GM18873 (cell line): ENCODE data around the gene POFUT2.

Experiments used
- ATAC-seq: cut with Tn5 transposase; IDR thresholded peaks from one replicate; pipeline ENCODE4 v1.9.1; 2021; ENCODE audit warnings: mild to moderate bottlenecking, moderate library complexity, moderate number of reproducible peaks; ENCODE audit not compliant: unreplicated experiment, low FRiP score

The POFUT2 gene

DNA sequence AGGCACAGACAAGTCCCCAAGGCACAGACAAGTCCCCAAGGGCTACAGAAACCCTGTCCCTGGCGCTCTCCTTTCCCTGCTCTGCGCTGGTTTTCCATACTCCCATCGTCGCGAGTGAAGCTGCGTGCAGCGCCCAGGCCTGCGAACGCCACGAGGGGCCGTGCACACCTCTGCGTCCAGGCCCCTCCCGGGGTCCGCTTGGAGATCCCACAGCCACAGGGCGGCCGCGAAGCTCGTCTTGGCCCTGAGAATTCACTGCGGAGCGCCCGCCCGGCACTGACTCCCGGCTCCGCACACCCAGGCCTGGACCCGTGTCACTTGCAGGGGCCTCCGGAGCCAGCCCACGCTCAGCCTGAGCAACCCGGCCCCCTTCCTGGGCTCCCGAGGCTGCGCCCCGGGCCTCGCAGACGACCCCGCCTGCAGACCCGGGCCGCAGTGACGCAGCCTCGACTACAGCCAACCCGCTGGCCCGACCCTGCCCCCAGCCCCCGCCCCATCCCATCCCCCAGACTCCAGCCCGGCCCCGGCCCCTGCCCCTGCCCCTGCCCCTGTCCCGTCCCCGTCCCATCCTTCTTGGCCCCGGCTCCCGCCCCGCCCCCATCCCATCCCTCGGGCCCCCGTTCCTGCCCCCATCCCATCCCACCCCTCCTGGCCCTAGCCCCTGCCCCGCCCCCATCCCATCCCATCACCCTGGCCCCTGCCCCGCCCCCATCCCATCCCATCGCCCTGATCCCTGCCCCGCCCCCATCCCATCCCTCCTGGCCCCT is 841 bp downstream of the POFUT2 start:
- no peak for ATAC-seq

DNA sequence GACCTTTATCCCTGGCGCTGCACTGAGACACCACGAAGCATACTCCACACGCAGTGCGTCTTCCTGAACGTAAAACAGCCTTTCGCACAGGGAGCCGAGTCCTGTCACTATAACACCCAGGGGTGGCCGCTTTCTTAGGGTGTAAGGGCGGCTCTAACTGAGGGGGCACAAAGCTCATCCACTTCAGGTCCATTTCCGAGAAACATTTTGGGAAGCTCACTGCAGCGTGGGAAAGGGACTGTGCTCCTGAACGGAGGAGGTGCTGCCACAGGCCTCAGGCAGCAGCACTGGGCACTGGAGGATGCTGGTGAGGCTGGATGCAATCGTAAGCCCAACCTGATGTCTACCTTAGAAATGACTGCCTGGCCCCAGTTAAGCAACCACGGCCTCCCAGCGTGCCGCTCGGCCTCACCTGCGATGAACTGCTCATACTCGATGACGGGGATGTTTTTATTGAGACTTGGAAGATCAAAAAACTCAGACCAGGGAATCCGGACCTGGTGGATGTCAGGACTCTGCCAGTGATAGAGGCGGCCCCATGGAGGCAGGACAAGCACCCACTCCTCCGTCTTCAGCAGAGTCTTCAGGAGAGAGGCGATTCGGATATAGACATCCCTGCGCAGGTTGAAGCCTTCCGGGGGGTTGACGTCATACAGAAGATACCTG is 2.3 kb downstream of the POFUT2 start:
- ATAC-seq = no peak

DNA sequence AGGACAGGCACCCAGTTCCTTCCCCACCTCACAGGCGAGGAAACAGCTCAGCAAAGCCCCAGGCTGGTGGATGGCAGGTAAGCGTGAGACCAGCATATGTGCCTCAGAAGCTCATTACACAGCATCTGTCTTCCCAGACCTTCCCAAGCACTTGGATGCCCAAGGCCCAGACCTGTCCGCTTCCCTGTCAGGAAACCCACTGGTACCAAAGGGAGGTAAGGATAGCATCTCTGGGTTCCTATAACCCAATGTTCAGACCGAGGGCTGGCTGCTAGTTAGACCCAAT is 3.3 kb downstream of the POFUT2 start:
- no peak for ATAC-seq

DNA sequence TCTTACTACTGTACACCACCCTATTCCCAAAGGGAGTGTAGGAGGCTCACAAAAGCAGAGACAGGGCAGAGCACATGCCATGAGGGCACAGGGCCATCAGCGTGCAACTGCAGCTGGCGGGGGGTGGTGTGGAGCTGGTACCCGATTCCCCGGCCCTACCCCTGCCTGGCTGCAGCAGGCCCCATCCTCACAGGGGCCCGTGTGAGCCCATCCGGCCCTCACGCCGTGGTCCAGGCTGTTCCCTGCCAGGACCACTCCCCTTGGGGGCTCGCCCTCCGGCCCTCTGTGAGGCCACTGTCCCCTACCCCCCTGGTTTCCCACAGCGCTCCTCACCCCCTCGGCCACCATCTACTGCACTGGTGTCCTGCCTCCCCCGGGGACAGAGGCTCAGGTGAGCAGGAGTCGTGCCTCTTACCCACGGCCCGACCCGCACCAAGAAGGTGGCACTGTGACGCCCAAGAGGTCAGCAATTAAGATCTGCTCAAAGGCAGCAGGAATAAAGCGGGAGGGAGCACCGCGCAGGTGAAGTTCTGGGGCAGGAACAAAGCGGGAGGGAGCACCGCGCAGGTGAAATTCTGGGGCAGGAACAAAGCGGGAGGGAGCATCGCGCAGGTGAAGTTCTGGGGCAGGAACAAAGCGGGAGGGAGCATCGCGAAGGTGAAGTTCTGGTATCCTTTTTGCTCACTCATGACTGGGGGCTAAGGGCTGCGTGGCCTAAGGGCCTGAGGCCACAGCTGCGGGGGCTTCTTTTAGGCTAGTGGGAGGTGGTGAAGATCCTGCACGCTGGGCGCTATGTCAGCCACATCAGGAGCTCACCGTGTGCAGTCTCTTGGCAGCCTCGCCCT is 3.9 kb downstream of the POFUT2 start:
- ATAC-seq = no peak

DNA sequence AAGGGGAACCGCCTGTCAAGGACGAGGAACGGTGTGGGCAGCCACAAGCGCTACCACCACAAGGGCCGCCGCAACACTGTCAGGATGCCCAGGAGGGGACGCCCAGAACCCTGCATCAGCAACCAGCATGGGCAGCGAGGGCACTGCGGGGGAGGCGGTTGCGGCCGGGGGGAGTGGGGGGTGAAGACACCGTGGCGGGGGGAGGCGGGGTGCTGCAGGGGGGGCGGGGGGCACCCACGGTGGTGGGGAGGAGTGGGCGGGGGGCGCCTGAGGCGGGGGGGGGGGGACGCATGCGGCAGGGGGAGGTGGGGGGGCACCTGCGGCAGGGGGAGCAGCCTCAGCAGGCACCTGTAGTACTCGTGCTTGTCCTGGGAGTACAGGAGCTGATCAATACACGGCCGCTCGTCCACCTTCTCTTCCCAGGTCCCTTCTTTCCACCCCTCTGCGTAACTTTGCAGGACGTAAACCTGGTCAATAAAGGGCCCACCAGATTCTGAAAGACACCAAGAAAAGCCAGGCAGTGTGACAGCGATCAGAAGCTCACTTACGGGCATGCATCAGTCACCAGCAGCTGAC is 4.6 kb downstream of the POFUT2 start:
- ATAC-seq = no peak

DNA sequence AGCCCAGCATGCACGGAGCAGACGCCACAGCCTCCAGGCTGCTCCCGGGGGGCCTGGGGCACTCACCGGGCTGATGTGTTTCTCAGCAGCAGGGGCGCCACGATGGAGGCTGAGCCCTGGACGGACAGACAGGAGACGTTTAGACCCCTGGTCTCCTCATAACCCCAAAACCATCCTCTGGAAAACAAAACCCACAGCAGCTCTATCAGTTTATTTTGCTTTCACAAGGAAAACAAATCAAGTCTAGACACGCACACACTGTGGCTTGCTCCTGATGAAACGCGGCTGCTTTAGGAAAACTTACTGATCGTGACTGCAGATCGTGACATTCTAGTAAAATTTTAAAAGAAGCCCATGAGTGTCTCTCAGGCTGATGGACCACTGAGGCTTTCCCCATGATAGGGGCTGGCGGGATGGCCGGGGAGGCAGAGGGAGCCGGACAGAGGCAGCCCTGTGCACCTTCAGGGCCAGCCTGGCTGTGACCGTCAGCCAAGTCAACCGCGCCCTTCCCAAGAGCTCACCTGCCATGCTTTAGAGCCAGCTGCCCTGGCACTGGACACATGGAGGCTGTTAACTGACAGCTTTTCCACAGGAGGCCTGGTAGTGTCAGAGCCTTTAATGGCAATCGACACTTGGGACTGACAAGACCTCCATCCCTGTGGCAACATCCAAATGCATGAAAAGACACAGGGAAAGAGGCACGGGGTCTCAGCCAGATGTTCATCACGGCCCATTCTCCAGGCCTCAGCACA is 5.2 kb downstream of the POFUT2 start:
- ATAC-seq = no peak

DNA sequence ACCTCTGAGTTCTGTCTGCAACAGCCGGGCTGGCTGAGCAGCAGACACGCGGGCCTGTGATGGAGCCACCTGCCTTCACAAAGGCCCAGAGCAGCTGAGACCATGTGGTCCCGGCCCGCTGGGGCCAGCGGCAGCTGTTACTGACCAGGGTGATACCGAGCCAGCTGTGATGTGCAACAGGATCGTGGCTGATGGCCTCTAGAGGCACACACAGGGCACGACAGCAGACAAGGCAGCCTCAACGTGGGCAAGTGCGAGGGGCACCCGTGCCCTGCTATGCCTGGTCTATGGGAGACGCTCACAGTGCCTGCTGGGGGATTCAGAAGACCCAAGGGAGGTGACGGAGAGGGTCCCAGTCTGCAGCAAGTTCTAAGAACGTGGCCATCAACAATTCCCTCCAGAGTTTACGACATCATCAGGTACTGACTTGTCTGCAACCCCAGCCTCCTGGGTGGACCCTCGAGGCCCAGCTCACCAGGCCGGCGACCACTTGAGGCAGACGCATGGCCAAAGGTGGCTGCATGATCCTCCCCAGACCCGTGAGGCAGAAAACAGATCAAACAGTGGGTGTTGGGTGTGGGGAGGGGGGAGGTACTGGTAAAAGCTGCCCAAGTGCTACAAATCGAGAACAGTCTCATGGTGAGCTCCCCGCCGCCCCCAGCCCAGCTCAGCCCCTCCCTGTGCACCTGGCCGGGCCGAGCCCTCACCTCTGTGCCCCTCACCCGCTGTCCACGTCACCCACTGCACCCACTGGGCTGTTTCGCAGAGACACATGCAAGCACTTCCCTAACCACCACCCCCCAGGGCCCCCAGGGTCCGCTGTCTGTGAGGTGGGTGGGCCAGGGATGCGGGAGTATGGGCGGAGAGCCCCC is 6.0 kb downstream of the POFUT2 start:
- ATAC-seq = no peak

DNA sequence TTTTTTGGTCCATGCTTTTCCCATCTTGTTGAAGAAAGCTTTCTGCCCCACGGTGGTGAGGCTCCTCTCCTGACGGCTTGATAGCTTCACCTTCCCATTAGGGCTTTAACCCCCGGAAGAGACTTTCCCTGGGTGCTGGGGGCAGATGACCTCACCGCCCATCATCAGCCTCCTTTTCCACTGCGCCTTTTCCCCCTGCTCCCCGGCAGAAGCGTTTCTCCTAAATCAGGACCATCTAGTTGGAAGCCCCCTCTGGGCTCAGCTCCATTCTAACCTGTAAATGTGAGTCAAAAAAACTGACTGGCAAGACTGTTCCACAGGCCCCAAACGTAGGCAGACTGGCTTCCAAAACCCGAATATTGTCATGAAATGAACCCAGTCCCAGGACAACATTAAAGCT is 6.7 kb downstream of the POFUT2 start:
- ATAC-seq = no peak

DNA sequence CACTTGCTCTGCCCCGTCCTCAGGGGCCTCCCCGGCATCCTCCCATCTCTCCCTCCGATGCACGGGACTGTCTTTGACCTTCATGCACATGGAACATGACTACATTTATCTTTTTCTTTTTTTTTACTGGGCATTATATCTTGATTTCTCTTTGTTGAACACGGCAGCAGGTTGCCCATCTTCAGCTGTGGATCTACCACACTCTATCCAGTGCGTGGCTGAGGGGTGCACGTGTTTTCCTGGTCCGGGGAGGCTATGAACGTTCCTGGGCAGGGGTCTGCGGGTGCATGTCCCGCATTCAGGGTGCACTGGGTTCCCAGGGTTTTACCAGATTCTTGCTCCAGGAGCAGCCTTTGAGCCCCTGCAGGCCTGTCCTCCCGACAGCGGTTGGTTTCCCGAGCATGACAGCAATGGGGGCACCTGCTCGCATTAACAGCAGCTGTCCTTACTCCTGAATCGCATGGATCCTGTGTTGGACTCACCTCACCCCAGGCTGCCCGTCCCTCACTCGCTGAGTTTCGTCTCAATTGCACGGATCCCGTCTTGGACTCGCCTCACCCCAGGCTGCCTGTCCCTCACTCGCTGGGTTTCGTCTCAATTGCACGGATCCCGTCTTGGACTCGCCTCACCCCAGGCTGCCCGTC is 7.4 kb downstream of the POFUT2 start:
- ATAC-seq = no peak

DNA sequence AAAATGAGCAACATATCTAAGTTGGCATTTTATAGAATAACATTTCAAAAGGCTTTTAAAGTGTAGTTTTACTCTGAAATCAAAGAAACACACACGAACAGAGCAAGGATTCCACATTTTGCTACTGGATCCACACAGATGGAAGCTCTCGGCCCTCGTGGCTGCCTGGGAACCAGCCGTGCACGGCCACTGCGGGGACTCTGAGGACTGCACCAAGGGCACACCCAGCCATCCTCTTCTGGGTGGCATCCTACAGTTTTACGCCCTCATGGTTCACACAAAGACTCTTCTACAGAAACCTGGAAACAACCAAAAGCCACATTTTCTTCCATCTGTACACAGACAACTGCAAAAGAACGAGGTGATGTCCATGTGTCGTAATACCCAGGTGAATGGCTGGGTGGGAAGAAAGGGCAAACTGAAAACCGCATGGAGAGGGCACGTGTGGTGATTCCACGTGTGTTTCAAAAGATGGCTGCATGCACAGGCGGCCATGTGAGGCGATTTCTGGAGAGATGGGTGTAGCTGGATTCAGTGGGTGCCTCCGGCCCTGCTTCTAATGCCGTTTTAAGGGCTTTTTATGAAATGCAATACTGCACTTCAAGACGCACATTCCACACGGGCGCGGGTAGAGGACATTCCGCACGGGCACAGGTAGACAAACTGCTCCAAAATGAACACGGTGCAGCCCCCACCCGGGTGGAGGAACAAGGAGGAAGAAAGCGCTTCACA is 8.1 kb downstream of the POFUT2 start:
- no peak for ATAC-seq

DNA sequence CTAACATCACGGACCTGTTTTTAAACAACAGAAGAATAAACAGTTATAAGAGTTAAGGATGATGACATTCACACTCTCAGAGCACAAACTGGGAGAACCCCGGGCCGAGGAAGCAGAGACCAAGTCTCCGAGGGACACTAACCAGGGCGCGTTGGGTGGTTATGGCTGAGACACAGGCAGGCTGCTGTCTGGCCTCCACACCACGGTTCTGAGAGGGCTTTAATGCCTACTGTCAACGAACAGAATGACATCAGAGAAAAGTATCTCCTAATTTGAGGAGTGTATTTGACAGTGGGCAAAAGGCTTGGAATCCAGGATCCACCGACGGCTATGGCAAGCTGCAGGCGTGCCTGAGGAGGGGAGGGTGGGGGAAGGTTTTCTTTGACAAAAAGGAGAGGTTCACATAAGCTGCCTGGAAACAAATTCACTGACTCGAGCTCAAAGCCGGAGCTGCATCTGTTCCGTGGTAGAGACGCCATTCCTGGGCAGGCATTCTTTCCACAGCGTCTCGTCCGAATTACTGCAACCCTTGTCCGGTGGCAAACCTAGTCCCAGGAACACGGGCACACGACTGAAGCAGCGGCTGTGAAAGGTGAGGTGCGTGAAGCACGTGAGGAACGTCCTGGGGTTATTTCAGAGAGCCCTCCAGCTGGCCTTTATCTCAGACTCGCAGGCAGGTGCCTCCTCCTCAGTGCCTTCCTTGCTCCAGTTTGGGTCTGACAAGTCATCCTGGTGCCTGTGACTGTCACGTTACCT is 9.4 kb downstream of the POFUT2 start:
- ATAC-seq = no peak

DNA sequence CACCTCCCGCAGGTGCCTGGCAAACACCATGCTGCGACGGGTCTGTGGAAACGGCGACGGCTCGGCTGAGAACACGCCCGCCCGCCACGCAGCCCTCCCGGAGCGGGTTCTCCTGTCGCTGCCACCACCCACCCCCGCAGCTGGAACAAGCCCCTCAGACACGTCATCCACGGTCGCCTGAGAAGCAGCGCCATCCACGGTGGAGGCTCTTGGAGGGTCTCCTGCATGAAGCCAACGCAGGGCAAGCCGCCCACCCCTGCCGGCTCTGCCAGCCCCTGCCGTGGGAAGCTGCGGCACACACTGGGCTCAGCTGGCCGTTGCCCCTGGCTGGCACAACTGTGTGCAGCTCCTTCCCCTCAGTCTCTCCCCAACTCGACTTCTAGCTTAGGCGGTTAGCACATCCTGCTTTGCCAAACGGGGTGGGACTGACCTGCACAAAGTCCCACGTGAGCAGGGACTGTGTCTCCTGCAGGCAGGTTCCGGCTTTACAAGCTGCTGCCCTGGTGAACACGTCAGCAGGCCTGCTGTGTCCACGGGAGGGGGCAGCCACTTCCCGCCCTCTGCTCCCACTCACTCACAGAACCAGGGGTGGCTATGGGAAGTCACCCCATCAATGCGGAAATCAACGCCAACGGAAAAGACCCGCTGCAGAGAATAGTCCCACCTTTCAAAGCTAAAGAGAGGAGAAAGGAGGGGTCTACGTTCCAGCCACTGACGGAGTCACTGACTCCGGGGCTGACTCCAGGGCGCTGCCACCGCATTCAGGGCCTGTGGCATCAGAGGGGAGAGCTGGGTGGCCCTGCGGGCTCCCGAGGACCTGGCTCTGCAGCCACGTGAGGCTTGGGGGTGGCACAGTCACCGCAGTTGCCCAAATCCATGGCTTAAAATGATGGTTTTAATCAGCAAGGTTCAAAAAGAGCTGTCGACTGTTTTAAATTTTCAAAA is 10.3 kb downstream of the POFUT2 start:
- no peak for ATAC-seq

DNA sequence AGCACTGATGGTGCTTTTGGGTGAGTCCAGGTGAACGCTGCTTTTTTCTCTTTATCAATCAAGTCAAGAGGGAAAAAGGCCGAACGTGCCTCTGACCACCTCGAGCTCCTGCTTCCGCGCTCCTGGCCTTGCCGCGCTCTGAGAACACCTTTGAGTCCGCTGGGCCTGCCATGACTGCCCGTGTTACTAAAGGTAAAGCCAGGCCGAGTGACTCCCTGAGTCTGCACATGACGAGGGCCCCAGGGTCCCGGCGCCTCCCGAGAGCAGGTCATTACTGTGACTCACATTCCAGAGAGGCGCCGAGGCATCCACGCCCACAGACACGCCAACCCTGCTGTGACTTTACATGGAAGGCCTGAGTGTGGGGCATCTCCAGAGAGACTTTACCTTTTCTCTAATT is 11.1 kb downstream of the POFUT2 start:
- no peak for ATAC-seq

DNA sequence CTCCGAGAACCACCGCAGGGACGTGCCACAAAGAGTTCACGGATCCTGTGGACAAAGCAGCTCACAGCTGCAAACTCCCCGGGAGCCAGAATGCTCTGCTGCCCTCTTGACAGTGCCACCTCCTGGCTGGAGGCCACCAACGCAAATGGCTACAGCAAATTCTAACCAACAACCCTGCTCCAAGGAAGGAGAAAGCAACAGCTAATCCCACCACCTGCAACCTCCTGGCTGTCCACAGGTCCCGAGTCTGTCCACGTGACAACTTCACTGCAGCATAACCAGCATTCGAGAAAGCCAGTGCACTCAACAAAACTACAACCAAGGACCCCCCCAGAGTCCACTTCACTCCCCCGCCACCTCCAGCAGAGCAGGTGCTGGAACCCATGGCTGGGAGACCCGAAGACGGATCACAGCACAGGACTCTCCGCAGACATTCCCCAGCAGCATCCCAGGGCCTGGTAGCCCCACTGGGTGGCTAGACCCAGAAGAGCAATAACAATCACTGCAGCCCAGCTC is 17.3 kb downstream of the POFUT2 start:
- ATAC-seq = no peak

DNA sequence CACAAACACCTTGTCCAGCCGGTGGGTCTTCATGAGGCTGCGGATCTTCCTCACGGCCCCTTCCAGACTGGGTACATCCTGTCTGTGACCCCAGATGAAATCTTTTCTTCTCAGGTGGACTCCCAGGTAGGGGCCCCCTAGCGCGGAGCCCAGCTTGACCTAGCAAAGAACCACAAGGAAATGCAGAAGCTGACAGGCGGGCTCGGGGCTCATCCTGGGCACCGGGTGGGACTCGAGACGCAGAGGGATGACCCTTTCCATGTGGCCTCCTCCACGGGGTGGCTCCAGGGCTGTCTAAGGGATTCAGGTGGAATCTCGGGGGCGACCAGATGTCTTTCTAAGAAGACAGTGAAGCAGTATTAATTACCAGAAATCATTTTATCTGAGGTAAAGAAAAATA is 17.8 kb downstream of the POFUT2 start:
- no peak for ATAC-seq

DNA sequence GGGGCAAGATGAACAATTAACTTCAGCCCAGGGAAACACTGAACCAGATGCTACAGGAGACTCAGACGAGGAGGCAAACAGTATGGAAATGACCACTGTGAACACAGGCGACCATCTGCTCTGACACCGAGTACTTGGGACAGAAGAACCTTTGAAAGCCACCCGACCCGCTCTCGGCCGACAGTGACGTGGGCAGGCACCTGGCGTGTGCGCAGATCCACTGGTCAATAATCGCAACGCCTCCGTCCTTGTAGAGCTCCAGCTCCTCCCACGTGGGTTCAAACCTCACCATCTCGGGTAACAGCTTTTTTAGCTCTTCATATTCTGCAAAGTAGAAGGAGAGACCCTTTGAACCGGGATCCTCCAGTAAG is 20.3 kb downstream of the POFUT2 start:
- no peak for ATAC-seq
